ENCODE results near the gene IL36A. TPM values are rescaled to one million over a fixed set of nuclear protein-coding genes. Genes with fewer than 3 reads are reported as not detected.

The IL36A gene
- total RNA-seq, 1 experiment from 2014 or later, result not detected

DNA sequence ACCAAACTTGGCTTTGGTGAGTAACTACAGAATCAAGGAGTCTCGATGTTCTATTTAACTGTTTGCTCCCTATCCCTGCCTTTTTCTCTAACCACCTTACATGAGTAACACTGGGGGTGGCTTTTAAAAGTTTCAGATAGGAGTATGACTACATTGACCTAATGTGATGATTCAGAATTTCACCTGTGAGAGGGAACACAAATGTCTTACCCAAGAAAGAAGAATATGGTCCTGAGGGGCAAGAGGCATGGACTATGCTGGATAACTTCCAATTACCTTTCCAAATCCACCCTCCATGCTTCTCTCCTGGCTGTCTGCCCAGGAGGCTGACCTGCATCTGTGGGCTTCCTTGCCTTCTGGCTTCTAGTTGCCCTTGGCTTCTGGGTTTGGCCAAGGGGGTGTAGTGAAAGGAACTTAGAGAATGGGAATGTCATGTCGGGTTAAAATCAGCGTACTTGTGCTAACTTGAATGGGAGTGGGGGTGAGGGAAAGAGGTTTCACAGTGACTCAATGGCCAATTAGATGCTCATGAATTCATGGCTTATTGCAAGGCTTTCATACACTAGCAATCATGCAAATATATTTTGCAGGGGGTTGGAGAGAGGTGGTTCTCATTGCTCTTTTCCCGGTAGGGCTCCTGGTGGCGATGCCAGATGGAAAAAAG lies 32.7 kb upstream of the IL36A start:
- no peak overlapping the region for H3K27ac ChIP-seq (ENCODE audit: low read length)
- ATAC-seq, result no peak
- ChIA-PET POLR2A (no interaction called here), CTCF (interaction anchor here (0.6 kb wide), 1 partner anchor 135 kb away, joined by 8 read pairs; no protein-coding TSS in a partner anchor)
- TF ChIP-seq POLR2AphosphoS5 (IDR thresholded peaks at IDR 0.05; ENCODE audit: low read depth, low read length) (no peak), TCF7L2 (IDR thresholded peaks at IDR 0.05; ENCODE audit: low read depth, low read length) (no peak), SIN3A (IDR thresholded peaks at IDR 0.05; ENCODE audit: borderline replicate concordance, insufficient read depth, low read depth, low read length) (no peak)
- TF ChIP-seq, protein P1, sequence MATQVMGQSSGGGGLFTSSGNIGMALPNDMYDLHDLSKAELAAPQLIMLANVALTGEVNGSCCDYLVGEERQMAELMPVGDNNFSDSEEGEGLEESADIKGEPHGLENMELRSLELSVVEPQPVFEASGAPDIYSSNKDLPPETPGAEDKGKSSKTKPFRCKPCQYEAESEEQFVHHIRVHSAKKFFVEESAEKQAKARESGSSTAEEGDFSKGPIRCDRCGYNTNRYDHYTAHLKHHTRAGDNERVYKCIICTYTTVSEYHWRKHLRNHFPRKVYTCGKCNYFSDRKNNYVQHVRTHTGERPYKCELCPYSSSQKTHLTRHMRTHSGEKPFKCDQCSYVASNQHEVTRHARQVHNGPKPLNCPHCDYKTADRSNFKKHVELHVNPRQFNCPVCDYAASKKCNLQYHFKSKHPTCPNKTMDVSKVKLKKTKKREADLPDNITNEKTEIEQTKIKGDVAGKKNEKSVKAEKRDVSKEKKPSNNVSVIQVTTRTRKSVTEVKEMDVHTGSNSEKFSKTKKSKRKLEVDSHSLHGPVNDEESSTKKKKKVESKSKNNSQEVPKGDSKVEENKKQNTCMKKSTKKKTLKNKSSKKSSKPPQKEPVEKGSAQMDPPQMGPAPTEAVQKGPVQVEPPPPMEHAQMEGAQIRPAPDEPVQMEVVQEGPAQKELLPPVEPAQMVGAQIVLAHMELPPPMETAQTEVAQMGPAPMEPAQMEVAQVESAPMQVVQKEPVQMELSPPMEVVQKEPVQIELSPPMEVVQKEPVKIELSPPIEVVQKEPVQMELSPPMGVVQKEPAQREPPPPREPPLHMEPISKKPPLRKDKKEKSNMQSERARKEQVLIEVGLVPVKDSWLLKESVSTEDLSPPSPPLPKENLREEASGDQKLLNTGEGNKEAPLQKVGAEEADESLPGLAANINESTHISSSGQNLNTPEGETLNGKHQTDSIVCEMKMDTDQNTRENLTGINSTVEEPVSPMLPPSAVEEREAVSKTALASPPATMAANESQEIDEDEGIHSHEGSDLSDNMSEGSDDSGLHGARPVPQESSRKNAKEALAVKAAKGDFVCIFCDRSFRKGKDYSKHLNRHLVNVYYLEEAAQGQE (IDR thresholded peaks at IDR 0.05; ENCODE audit: insufficient read depth in 1 of 2, low read depth in 2 of 2, low read length in 1 of 2), result no peak
- TF ChIP-seq, protein P2, sequence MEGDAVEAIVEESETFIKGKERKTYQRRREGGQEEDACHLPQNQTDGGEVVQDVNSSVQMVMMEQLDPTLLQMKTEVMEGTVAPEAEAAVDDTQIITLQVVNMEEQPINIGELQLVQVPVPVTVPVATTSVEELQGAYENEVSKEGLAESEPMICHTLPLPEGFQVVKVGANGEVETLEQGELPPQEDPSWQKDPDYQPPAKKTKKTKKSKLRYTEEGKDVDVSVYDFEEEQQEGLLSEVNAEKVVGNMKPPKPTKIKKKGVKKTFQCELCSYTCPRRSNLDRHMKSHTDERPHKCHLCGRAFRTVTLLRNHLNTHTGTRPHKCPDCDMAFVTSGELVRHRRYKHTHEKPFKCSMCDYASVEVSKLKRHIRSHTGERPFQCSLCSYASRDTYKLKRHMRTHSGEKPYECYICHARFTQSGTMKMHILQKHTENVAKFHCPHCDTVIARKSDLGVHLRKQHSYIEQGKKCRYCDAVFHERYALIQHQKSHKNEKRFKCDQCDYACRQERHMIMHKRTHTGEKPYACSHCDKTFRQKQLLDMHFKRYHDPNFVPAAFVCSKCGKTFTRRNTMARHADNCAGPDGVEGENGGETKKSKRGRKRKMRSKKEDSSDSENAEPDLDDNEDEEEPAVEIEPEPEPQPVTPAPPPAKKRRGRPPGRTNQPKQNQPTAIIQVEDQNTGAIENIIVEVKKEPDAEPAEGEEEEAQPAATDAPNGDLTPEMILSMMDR (IDR thresholded peaks at IDR 0.05), result no peak
- BruUV-seq (replicated peaks), result no TSS peak
- H3K9me3 ChIP-seq (ENCODE audit: control insufficient read depth, insufficient read depth, low read depth, low read length), result no peaks in the 10 kb centered on the region
- H3K4me3 ChIP-seq (ENCODE audit: low read depth in 2 of 2, low read length in 2 of 2), result no peak overlapping the region
- in situ Hi-C loops (cut with HindIII; ENCODE audit: low pct_unique_long_range_greater_than_20kb, low sequenced_read_pairs) (no loop called here), intact Hi-C loops (cut with micrococcal nuclease; ENCODE audit: unreplicated experiment) (no loop called here)
- DNase-seq (ENCODE audit: low read depth, low spot score), result no peak
- peaks cover 14% of the 10 kb centered on the region for H3K27me3 ChIP-seq (ENCODE audit: control insufficient read depth, insufficient read depth, low read length)
- no peaks in the 10 kb centered on the region for H3K36me3 ChIP-seq (ENCODE audit: control insufficient read depth, insufficient read depth, low read length)
- H3K4me1 ChIP-seq (ENCODE audit: control insufficient read depth, insufficient read depth, low read length), result no peaks in the 10 kb centered on the region

DNA sequence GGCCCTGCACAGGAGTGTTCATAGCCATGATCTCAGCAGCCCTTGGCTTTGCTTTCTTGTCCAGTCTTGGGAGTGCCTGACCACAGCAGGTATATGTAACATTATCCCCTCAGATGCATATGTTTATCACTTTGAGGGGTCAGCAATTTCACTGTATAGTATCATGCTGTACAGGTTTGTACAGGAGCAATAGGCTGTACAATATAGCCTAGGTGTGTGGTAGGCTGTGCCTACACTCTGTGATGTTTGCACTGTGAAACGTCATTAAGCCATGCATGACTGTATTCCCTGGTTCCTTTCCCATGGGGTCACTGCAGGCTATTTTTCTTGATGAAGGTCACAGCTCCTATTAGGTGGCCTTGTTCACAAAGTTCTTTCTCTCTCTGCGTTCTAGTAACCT lies 32.1 kb upstream of the IL36A start:
- Histone ChIP-seq H3K27ac (ENCODE audit: low read length) (no peak overlapping the region), H3K4me1 (ENCODE audit: control insufficient read depth, insufficient read depth, low read length) (no peaks in the 10 kb centered on the region), H3K4me3 (ENCODE audit: low read depth in 2 of 2, low read length in 2 of 2) (no peak overlapping the region), H3K9me3 (ENCODE audit: control insufficient read depth, insufficient read depth, low read depth, low read length) (no peaks in the 10 kb centered on the region), H3K36me3 (ENCODE audit: control insufficient read depth, insufficient read depth, low read length) (no peaks in the 10 kb centered on the region), H3K27me3 (ENCODE audit: control insufficient read depth, insufficient read depth, low read length) (peaks cover 14% of the 10 kb centered on the region)
- in situ Hi-C loops (cut with HindIII; ENCODE audit: low pct_unique_long_range_greater_than_20kb, low sequenced_read_pairs) (no loop called here), intact Hi-C loops (cut with micrococcal nuclease; ENCODE audit: unreplicated experiment) (no loop called here)
- no TSS peak for BruUV-seq (replicated peaks)
- TF ChIP-seq, protein P2 (IDR thresholded peaks at IDR 0.05), result no peak
- DNase-seq (ENCODE audit: low read depth, low spot score), result no peak
- ChIA-PET POLR2A (no interaction called here), CTCF (interaction anchor here (0.6 kb wide), 1 partner anchor 135 kb away, joined by 8 read pairs; no protein-coding TSS in a partner anchor)
- ATAC-seq, result no peak

Data from Panc1 (cell line).